ENCODE results near the gene NME8. TPM values are rescaled to one million over a fixed set of nuclear protein-coding genes. Genes with fewer than 3 reads are reported as not detected.

NME8 gene
- total RNA-seq, 1 experiment from 2014 or later: not detected

- Mint-ChIP-seq H3K9me3 (ENCODE audit: unreplicated experiment) (no peaks in the 10 kb centered on the region), H3K4me3 (ENCODE audit: unreplicated experiment) (no peak overlapping the region), H3K4me1 (ENCODE audit: low read depth, unreplicated experiment) (no peaks in the 10 kb centered on the region), H3K27ac (ENCODE audit: unreplicated experiment) (no peak overlapping the region), H3K36me3 (ENCODE audit: insufficient read depth, unreplicated experiment) (no peaks in the 10 kb centered on the region), H3K27me3 (ENCODE audit: insufficient read depth, unreplicated experiment) (no peaks in the 10 kb centered on the region)
- no peaks in the 10 kb centered on the region for H3K27me3 ChIP-seq (replicated peaks; ENCODE audit: control insufficient read depth, insufficient read depth, low read length)
- intact Hi-C loops (cut with micrococcal nuclease; ENCODE audit: unreplicated experiment): no loop called here
- H3K36me3 ChIP-seq (ENCODE audit: control insufficient read depth, insufficient read depth, low read length): no peaks in the 10 kb centered on the region
- H3K4me1 ChIP-seq: peaks cover 10% of the 10 kb centered on the region
- POLR2A ChIA-PET: no interaction called here
- TF ChIP-seq CTCF (IDR thresholded peaks at IDR 0.05; ENCODE audit: insufficient read depth in 1 of 2, low read depth in 1 of 2, low read length in 1 of 2, severe bottlenecking in 1 of 2, unreplicated experiment in 1 of 2): no peak
- H3K4me3 ChIP-seq (ENCODE audit: low read depth, low read length): no peak overlapping the region
- BruUV-seq (replicated peaks): no TSS peak
- DNase-seq: no peak
- no peaks in the 10 kb centered on the region for H3K9me3 ChIP-seq
- CTCF ChIA-PET: no interaction called here
Observed at GRCh38 chr7:37947941-37948210, 99.5 kb downstream of the NME8 start.

Other genes with a start within 250 kb of the NME8 start
- not detected in 2 replicates for gene GPR141, start 164.8 kb upstream of the NME8 start, total RNA-seq (2022)
- not detected in 2 replicates for gene SFRP4, start 68.2 kb downstream of the NME8 start, total RNA-seq (2022)
- gene EPDR1, start 72.0 kb downstream of the NME8 start, total RNA-seq (2022): 0.25 and 0.39 TPM in 2 replicates

All from Caco-2 (cell line).